ENCODE results near the gene PML. TPM values are rescaled to one million over a fixed set of nuclear protein-coding genes. Genes with fewer than 3 reads are reported as not detected.

The PML gene
- total and polyA plus RNA-seq, 2 of the 4 experiments (the other 2 are of a cell fraction), result 8.8 to 22.6 TPM

GRCh38 chr15:74053941-74054529, 59.5 kb downstream of the PML start (continued):
- no peak for TF ChIP-seq USF2 (IDR thresholded peaks at IDR 0.05; ENCODE audit: low read depth, low read length)

- no peak overlapping the region for H2AK9ac ChIP-seq (replicated peaks; ENCODE audit: low read depth, low read length, poor library complexity)
- intact Hi-C loops (cut with micrococcal nuclease) (no loop called here), dilution Hi-C loops (cut with HindIII; ENCODE audit: low sequenced_read_pairs, unreplicated experiment) (no loop called here), in situ Hi-C loops (cut with MboI; ENCODE audit: low sequenced_read_pairs) (loop anchor here (5.0 kb wide), 1 partner anchor 71 kb away; no protein-coding TSS in a partner anchor)
- POLR2A ChIA-PET (ENCODE audit: unreplicated experiment), result no interaction called here
- ATAC-seq (ENCODE audit: low read depth) (no peak), DNase-seq (no peak)
- H3K9ac ChIP-seq (ENCODE audit: low read depth, low read length), result no peak overlapping the region
- H2AFZ ChIP-seq (replicated peaks; ENCODE audit: low read length, poor library complexity), result no peak overlapping the region
- H4K5ac ChIP-seq (ENCODE audit: low read depth, low read length), result no peak overlapping the region
- peaks cover 5% of the 10 kb centered on the region for H3K9me1 ChIP-seq (ENCODE audit: insufficient read depth, low read length)
- H2BK5ac ChIP-seq (ENCODE audit: low read depth, low read length, poor library complexity, severe bottlenecking), result no peak overlapping the region
- H3K79me1 ChIP-seq (ENCODE audit: low read depth in 1 of 2, low read length in 2 of 2), result no peaks in the 10 kb centered on the region
- no CpG with 5 or more reads among the region's 2 CpGs for WGBS, 2 experiments (ENCODE audit: extremely low coverage in 2 of 2, insufficient read length in 1 of 2)
- H3K18ac ChIP-seq (ENCODE audit: low read depth, low read length), result no peak overlapping the region
- H2AK5ac ChIP-seq (ENCODE audit: low read depth, low read length), result no peak overlapping the region
- H2BK120ac ChIP-seq (ENCODE audit: low read depth, low read length), result no peak overlapping the region
- H3K27ac ChIP-seq (ENCODE audit: insufficient read depth, low read length), result no peak overlapping the region
- peaks cover 19% of the 10 kb centered on the region for H3K27me3 ChIP-seq (ENCODE audit: control insufficient read depth, insufficient read depth, low read length)
- no peaks in the 10 kb centered on the region for H4K20me1 ChIP-seq (ENCODE audit: insufficient read depth, low read length)
- no peak overlapping the region for H3K56ac ChIP-seq (ENCODE audit: extremely low read depth, insufficient read depth, low read length)
- H3K9me3 ChIP-seq (ENCODE audit: control insufficient read depth, insufficient read depth, low read length), result peaks cover 4% of the 10 kb centered on the region; the same call in 1 of the 2 replicates
- no peak overlapping the region for H3K4me2 ChIP-seq (ENCODE audit: low read depth, low read length)
- no peak overlapping the region for H4K91ac ChIP-seq (ENCODE audit: insufficient read depth, low read depth, low read length)
- peaks cover 17% of the 10 kb centered on the region for H3K4me1 ChIP-seq (ENCODE audit: control insufficient read depth, insufficient read depth, low read length)
- H3K4ac ChIP-seq (ENCODE audit: low read depth, low read length), result no peak overlapping the region
- H2BK20ac ChIP-seq (ENCODE audit: low read depth, low read length), result no peak overlapping the region
- CTCF ChIA-PET, result interaction anchor here (0.5 to 1.0 kb wide), 2 partner anchors 64 to 83 kb away, joined by 3 read pairs; no protein-coding TSS in a partner anchor
- BruUV-seq (replicated peaks), result no TSS peak
- no peak overlapping the region for H3K4me3 ChIP-seq (ENCODE audit: insufficient read depth, low read depth, low read length)
- no peak overlapping the region for H4K8ac ChIP-seq (ENCODE audit: low read depth in 2 of 2, low read length in 2 of 2)
- no peaks in the 10 kb centered on the region for H3K36me3 ChIP-seq (ENCODE audit: control insufficient read depth, insufficient read depth, low read length)
- H2BK15ac ChIP-seq (ENCODE audit: low read depth, low read length), result no peak overlapping the region
- TF ChIP-seq MXI1 (IDR thresholded peaks at IDR 0.05; ENCODE audit: borderline replicate concordance, low read depth, low read length) (no peak), ELK1 (IDR thresholded peaks at IDR 0.05; ENCODE audit: borderline replicate concordance, low read depth, low read length) (no peak), SMC3 (IDR thresholded peaks at IDR 0.05; ENCODE audit: low read depth, low read length) (no peak)
- H3K23ac ChIP-seq (ENCODE audit: low read depth, low read length), result no peak overlapping the region
- no peak overlapping the region for H3K14ac ChIP-seq (replicated peaks; ENCODE audit: low read depth, low read length)
Observed at GRCh38 chr15:74055804-74056203, 61.3 kb downstream of the PML start.

All from IMR-90 (cell line).